Forelimb muscle (tissue), 1 donor: ENCODE data around the gene WWC1. TPM values are rescaled to one million over a fixed set of nuclear protein-coding genes. Genes with fewer than 3 reads are reported as not detected.
A peak's percentile ranks its signal among the peaks of the same experiment; 100 is the strongest.

Experiments
- DNase-seq: peaks from one replicate; pipeline ENCODE4 v3.0.0-alpha.2; 2013; ENCODE audit warnings: low read depth
- polyA plus RNA-seq: library from polyadenylated mRNA; unstranded; fragments of 120-200 nt; gene quantifications from one replicate; pipeline ENCODE4 v1.2.1, GENCODE V29; 2013; ENCODE audit not compliant: insufficient read length

WWC1 gene
- polyA plus RNA-seq: 0.35 TPM

DNA sequence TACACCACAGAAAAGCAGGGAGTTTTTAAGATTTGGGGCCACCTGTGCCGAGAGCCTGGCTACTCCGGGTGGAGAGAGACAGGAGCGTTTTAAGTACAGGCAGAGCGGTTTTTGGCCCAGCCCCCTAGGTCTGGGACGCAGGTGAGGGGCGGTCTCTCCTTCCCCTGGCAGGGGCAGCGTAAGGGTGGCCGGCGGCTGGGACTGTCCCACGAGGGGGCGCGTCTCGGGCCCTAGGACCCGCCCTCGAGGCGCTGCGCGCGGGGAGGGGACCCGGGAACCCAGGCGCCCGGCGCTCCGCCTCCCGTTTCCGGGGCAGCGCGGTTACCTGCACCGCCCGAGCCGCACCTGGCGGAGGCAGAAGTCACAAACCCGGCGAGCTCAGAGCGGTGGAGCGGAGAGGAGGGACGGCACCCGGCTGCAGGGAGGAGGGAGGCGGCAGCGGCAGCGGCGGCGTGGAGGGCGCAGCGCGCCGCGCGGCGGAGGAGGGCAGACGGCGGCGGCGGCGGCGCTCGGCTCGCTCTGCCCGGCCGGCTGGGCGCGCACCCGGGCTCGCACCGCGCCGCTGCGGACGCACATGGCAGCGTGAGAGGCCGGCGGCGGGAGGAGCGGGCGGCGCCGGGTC is at the start of gene WWC1:
Gene WWC1 (plus strand): TSS at position 304 of the 622 bp plus-strand sequence. CDS start 508 bp downstream, outside the sequence.
- DNase-seq: no peak

DNA sequence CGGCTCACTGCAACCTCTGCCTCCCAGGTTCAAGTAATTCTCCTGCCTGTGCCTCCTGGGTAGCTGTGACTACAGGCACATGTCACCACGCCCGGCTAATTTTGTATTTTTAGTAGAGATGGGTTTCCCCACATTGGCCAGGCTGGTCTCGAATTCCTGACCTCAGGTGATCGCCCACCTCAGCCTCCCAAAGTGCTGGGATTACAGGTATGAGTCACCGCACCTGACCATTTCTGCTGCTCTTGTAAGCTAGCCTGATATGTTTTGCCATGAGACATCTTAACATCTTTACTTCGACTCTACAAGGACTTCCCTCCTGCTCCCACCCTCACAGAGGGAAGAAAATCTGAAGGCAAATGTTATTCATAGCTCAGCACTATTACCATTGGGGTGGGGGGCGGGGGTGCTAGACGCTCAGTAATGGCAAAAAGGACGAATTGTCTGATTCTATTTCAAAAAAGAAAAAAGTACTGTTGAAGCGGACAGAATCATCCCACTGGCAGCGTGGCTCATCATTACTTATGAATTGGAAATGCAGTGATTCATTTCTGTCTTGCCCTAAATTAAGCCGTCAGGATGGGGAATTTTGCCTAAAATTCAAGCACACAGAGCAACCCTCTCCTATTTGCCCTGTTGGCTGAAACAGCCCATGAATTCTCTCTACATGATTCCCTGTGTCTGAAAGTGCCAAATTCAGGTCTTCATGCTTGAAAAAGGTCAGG is 46.4 kb upstream of the WWC1 start:
- no peak for DNase-seq

DNA sequence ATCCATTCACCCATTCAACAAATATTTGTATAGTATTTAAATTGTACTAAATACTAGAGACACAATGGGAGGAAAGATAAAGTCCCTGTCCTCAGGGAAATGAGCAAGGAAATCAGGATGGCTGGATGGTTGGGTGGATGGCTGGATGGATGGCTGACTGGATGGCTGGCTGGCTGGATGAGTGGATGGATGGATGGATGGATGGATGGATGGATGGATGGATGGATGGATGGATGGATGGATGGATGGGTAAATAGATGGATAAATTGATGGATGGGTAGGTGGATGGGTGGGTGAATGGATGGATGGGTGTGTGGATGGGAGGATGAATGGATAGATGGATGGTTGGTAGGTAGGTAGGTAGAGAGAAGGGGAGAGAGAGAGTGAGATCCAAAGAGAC is 41.5 kb upstream of the WWC1 start:
- DNase-seq: no peak

DNA sequence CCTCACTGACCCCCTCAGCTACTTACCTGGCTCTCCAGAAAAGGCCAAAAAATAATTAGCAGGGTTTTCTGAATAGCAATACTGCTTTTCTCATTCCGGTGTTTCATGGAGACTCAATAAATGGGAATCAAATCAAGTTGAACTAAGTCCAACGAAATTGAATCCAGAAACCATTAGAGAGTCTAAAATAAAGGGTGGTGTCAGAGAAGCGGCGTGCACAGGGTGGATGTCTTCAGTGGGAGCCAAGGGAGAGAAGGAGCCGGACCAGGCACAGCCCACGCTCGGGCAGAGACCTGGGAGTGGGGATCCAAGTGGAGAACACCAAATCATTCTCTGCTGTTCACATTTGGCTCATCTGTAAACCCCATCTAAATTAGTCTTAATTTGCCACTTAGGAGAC is 40.2 kb upstream of the WWC1 start:
- no peak for DNase-seq

DNA sequence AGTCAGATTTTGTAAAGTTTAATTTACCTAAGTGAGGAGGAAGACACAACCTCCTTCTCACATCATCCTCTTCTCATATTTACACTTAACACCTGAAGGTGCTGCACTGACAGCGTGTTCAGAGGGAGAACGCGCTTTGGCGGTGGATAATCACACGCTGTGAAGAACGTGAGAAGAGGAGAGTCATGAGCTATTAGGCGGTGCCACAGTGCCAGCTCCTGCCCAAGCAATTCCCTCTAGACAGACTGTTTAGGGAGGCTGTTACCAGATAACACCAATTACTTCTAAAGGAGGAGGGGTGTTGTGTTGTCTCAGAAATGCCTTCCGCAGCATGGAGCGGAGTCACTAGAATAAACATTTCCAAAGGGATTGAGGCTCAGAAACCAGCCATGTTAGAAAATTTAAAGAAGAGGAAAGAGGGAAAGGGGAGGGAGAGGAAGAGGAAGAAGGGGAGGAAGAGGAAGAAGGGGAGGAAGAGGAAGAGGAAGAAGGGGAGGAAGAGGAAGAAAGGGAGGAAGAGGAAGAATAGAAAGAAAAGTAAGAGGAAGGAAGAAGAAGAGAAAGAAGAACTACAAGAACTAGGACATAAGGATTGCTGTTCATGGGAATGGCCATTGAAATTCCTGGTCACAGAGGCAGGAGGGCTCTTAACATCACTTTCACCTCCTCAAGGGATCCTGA is 37.3 kb upstream of the WWC1 start:
- no peak for DNase-seq

DNA sequence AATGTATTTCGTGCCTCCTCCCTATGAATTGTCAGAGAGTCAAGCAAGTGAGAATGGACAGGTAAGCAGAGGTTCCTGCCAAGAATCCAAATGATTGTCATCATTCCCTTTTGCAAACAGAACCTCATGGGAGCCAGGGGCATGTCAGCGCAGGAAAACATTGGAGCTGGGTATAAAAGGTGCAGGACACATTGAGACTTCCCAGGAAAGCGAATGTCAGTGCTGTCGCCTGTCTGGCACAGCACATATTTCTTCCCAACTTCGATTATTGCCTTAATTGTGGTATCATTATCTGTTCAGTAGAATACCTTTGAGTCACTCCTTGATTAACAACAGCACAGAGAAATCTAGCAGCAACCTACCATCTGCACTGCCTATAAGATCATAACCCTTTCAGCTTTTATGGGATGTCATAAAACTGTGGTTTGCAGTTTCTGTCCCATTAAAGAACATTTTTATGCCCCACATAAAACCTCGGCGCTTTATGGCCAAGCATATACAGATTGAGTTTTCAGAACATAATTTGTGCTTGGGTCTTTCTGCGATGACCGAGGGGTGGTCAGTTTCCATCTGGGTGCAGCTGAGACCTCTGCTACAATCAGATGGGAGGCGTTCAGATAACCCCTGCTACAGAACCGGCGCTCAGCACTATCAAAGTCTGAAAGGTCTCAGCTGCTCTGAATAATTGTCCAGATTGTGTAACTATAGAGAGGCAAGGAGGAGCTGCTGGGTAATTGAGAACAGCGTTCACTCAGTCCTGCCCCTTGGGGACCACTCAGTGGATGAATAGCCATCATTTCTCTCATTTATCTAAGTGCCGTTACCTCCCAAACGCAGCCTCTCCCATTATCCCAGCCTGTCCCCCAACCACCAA is 30.9 kb upstream of the WWC1 start:
- no peak for DNase-seq

DNA sequence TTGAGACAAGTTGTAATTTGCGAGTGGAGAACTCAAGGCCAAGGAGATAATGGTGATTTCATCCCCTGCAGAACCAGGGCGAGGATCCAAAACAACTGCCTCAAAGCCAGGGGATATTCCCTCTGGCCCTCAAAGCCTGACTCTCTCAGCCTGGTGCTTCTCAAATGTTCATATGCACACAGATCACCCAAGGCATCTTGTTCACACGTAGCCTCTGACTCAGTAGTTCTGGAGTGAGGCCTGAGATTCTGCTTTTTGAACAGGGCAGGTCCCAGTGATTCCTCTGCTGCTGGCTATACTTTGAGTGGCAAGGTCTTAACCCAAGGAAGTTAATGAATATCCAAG is 30.2 kb upstream of the WWC1 start:
- no peak for DNase-seq

DNA sequence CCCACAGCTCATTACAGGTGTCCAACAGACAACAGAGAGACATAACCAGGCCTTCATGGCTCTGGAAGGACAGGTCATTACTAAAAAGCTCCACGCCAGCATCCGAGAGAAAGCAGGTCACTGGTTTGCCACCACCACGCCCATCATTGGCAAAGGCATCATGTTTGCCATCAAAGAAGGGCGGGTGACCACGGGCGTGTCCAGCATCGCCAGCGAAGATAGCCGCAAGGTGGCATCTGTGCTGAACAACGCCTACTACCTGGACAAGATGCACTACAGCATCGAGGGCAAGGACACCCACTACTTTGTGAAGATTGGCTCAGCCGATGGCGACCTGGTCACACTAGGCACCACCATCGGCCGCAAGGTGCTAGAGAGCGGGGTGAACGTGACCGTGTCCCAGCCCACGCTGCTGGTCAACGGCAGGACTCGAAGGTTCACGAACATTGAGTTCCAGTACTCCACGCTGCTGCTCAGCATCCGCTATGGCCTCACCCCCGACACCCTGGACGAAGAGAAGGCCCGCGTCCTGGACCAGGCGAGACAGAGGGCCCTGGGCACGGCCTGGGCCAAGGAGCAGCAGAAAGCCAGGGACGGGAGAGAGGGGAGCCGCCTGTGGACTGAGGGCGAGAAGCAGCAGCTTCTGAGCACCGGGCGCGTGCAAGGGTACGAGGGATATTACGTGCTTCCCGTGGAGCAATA is 29.3 kb upstream of the WWC1 start:
- no peak for DNase-seq

DNA sequence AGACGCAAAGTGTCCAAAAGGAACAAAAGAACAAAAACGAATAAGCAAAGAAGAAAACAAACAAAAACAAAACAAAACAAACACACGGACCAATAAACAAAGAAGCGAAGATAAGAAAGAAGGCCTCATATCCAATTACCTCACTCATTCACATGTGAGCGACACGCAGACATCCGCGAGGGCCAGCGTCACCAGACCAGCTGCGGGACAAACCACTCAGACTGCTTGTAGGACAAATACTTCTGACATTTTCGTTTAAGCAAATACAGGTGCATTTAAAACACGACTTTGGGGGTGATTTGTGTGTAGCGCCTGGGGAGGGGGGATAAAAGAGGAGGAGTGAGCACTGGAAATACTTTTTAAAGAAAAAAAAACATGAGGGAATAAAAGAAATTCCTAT is 28.3 kb upstream of the WWC1 start:
- DNase-seq: no peak

DNA sequence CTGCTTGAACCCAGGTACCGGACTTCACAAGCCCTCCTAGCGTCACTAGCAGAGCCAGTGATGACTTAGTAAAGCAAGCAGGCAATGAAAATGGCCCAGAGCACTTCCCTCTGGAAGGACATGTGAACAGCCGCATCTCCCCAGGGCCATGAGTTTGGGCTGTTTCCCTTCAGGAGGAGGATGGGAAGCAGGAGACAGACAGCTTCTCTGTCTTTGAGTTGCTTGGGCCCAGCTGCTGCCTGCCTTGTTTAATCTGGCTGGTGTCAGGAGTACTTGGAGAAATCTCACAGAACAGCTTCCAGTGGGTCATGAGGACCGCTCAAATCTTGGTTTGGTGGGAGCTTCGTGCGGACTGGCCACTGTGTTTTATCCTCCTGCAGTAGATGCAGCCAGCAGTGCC is 25.4 kb upstream of the WWC1 start:
- DNase-seq: no peak

DNA sequence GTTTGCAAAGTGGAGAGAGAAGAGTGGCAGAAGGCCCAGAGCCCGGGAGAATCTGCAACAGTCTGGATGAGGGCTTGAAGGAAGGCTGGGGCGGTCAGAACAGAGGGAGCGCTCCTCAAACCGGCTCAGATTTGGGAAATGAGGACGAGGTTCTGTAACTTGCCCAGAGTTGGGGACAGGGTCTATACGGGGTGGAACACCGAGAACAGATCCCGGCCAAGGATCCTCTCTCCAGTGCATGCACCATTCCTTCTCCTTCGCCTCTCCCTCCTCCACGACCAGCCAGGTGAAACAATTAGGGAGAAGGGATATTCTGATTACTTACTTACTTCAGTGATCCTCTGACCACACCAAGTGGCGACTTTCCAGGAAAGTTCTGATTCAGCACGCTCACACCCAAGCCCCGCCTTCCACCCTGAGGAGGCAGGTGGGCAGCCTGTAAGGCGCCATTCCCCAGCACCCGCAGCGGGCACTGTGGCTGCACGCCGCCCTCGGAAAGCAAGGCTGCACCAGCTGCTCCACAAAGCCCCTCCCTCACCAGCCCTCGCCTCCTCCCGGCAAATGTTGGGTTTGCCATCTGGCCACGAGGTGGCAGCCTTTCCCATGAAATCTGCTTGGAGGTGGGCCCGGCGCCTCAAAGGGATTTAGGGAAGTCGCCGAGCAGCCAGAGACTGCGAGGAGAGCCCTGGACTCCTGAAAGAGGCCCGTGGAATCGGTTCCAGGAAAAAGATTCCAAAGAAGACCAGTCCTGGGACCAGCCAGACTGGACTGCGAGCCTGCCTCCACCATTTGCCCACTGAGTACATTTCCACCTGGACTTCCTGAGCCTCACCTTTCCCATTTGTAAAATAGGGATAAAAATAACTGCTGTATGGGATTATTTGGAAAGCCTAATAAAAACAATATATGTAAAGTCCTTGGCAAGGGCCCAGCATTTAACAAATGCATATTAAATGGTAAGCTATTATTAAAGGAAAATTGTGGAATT is 22.2 kb upstream of the WWC1 start:
- peak; percentile 38 for DNase-seq

DNA sequence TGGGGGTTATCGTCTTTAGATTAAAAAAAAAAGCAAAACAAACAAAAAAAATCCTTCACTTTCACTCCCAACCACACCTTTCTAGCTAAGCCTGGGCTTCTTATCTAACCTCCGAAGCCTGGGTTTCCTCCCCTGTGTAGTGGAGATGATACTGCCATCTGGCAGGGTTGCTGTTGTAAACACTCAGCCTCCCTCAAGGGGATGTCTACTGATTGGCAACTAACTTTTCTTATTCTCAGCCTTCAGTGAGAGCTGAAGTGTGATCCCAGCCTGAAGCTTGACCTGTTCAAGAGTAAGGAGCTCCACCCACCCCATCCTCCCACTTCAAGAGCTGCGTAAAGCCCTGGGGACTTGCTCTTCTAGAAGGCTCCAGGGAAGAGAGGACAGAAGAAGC is 21.5 kb upstream of the WWC1 start:
- no peak for DNase-seq

DNA sequence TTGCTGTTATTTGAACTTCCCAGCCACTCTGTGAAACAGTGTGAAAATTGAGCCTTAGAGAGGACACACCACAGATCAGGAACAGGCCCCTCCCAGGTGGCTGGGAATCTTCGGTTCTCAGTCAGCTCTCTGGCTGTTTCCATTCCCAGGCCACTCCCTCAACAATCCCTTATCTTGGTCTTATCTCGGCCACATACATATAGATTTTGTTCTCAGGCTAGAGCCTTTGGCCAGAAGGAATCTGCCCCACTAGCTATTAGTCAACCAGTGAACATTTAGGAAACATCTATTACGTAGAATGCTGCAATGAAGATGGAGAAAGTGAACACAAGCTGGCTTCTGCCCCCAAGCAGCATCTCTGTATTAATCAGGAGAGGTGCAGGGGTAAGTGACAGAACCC is 21.0 kb upstream of the WWC1 start:
- no peak for DNase-seq

DNA sequence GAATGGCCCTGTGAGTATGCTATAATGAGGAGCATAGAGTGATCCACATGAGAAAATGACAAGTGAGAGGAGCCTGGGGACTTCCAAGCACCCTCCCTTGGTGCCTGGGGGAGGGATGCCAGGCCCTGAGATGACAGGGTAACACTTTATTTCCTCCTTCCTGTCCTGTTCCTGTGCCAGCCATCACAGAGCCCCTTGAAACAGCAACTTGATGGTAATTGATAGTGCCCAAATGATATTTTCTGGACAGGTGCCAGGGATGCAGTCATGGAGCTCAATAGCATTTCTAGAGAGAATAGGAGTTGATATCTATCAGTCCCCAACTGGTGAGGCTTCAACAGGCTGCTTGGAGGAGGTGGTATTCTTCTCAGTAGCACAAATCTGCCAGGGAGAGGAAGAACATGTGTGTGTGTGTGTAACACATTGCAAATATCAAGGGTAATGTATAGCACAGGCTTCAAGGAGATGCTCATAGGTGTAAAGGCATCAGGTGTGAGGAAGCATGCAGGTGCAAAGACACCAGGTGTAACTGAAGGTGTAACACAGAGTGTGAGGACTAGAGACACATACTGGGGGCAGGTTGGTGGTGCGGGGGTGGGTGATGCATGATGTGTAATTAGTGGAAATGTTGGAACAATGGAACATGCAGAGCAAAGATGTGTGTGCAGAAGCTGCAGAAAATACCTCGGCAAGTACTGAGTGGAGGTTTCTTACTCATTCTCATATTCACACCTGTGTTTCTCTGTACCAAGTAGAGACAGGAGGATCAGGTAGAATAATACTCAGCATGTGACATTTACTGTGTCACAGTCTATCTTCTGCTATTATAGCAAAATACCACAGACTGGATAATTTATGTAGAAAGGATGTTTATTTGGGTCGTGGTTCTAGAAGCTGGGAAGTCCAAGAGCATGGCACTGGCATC is 18.1 kb upstream of the WWC1 start:
- no peak for DNase-seq

DNA sequence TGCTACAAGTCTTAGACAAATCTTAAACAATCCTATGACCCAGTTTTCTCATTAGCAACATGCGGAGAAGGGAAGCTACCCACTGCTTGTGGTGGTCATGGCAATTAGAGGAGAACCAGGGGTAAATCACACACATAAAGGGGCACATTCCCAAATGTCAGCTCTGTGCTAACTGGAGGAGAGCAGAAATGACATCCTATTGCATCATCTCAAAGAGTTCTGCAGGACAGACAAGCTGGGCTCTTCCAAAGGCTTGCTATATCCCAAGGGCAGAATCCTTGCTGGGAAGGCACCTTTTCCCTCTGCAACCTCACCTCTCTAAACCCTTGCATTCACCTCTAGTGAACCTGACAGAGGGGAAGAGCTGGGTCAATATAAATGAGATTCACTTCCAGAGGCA is 17.0 kb upstream of the WWC1 start:
- no peak for DNase-seq

DNA sequence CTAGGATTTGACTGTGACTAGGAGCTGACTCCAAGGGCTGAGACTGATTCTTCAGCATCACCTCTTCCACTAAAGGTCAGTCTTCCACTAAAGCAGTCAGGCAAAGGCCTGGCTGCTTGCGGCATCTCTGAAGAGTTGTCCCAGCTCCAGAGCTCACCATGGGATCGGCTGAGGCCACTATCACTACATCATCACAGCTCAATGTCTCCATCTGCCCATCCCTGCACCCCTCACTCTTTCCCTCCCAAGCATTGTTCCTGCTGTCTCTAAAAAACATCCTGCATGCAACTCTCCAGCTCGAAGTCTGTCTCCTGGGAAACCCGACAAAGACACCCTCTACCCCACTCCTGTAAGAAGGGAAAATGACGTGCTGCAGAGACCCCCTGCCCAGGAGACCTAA is 15.5 kb upstream of the WWC1 start:
- DNase-seq: no peak

DNA sequence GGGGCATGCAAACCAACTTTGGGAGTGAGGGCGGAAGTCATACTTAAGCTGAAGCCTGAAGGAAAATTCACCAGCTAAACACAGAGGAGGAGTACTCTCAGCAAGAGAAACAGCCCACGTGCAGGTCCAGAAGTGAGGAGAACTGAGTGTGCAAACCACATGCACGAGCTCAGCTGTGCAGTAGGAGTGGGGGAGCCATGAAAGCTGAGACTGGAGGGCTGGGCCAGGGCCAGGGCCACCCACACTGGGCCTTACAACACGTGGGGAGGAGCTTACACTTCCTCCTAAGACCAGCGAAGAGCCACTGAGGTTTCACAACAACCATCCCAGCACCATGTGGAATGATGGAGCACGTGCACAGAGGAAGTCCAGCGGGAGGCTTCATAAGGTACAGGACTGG is 9.3 kb upstream of the WWC1 start:
- DNase-seq: no peak

DNA sequence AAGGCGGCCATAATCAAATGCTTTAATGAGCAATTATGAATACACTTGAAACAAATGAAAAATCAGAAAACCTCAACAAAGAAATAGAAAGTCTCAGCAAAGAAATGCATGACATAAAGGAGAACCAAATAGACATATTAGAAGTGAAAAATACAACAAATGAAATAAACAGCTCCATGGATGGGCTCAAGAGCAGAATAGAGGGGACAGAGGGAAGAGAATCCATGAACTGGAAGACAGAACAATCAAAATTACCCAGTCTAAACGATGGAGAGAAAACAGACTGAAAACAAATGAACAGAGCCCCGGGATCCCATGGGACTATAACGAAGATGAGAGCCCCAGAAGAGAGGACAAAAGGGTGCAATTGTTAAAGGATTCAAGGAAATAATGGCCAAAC is 6.6 kb upstream of the WWC1 start:
- no peak for DNase-seq

DNA sequence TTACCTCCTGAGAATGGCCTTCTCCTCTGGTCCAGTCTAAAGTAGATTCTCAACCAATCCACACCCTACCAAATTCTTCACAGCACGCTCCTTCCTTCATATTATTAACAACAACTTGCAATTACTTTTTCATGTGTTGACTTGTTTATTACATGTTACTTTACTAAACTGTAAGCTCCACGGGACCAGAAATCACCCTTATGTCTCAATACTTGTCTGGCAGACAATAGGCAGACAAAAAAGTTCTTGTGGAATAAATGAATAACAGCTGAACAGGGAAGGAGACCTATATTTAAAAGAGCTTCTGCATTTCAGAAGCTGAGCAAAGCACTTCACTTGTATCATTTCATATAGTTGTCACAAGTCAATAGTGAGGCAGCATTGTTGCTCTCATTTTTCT is 5.7 kb upstream of the WWC1 start:
- no peak for DNase-seq
